NCI-H1417 treated with DMSO at 0.1 percent for 48 hours (cell line): Measurements from ENCODE around the gene RAI1.
"Not testable (repeated sequence)": the region's sequence is repeated elsewhere in the genome, so short reads cannot be mapped to it uniquely, and the experiment has no call there.

Experiments
- DNase-seq: peaks from one replicate; lab custom pipeline; 2025; lab: John Stamatoyannopoulos, UW

Gene RAI1, protein sequence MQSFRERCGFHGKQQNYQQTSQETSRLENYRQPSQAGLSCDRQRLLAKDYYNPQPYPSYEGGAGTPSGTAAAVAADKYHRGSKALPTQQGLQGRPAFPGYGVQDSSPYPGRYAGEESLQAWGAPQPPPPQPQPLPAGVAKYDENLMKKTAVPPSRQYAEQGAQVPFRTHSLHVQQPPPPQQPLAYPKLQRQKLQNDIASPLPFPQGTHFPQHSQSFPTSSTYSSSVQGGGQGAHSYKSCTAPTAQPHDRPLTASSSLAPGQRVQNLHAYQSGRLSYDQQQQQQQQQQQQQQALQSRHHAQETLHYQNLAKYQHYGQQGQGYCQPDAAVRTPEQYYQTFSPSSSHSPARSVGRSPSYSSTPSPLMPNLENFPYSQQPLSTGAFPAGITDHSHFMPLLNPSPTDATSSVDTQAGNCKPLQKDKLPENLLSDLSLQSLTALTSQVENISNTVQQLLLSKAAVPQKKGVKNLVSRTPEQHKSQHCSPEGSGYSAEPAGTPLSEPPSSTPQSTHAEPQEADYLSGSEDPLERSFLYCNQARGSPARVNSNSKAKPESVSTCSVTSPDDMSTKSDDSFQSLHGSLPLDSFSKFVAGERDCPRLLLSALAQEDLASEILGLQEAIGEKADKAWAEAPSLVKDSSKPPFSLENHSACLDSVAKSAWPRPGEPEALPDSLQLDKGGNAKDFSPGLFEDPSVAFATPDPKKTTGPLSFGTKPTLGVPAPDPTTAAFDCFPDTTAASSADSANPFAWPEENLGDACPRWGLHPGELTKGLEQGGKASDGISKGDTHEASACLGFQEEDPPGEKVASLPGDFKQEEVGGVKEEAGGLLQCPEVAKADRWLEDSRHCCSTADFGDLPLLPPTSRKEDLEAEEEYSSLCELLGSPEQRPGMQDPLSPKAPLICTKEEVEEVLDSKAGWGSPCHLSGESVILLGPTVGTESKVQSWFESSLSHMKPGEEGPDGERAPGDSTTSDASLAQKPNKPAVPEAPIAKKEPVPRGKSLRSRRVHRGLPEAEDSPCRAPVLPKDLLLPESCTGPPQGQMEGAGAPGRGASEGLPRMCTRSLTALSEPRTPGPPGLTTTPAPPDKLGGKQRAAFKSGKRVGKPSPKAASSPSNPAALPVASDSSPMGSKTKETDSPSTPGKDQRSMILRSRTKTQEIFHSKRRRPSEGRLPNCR (N-terminal part only)

GRCh38 chr17:17681187-17681743, at the start of gene RAI1:
Gene RAI1 (plus strand): TSS chr17:17681458. CDS start chr17:17792949, 111,491 bp downstream.
- DNase-seq, result no peak

GRCh38 chr17:17632690-17633089, 48.6 kb upstream of the RAI1 start:
- DNase-seq, result not testable (repeated sequence)

DNA sequence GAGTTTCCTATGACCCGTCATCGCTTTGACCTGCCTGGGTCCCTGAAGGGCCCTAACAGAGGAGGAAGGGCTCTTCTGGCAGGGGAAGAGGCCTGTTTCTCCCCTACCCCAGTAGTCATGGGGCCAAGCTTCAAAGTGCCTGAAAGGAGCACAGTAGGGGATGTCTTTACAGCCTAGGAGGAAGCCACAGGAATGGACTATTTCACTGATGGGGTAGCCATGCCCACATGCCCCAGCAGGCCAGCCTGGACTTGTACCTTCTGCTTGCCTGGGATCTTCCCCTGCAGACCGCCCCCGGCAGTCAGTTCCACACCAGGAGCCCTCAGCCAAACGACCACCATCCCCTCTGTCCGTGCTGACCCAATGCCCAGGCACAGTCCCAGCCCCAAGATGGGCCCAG, 47.9 kb upstream of the RAI1 start:
- DNase-seq, result no peak

GRCh38 chr17:17635126-17635525, 46.1 kb upstream of the RAI1 start:
- DNase-seq, result no peak

- not testable (repeated sequence) for DNase-seq
Observed at GRCh38 chr17:17635537-17636271, 45.6 kb upstream of the RAI1 start.

GRCh38 chr17:17636272-17636885, 44.9 kb upstream of the RAI1 start:
- no peak for DNase-seq

- no peak for DNase-seq
Observed at GRCh38 chr17:17638467-17638866, 42.8 kb upstream of the RAI1 start.

DNA sequence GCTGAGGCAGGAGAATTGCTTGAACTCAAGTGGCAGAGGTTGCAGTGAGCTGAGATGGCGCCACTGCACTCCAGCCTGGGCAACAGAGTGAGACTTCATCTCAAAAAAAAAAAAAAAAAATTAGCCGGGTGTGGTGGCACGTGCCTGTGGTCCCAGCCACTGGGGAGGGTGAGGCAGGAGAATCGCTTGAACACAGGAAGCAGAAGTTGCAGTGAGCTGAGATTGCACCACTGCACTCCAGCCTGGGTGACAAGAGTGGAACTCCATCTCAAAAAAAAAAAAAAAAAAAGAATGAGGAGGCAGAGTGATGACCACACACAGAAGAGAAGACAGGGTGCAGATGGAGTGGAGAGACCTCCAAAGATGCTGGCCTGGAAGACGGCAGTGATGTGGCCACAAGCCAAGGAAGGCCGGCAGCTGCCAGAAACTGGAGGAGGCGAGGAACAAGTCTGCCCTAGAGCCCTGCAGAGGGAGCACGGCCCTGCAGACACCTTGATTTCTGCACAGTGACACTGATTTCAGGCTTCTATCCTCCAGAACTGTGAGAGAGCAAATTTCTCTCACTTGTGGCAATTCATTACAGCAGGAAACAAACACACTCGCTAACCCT, 41.5 kb upstream of the RAI1 start:
- DNase-seq, result not testable (repeated sequence)

- peak; percentile 13 for DNase-seq
Observed at GRCh38 chr17:17641621-17642409, 39.4 kb upstream of the RAI1 start.

DNA sequence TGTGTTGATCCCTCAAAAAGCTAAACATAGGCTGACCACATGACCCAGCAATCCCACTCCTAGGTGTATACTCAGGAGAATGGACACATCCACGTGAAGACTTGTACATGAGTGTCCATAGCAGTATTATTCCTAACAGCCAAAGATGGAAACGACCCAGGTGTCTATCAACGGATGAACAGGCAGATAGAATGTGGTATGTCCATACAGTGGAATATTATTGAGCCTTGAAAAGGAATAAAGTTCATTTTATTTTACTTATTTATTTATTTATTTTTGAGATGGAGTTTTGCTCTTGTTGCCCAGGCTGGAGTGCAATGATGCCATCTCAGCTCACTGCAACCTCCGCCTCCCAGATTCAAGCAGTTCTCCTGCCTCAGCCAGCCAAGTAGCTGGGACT, 36.1 kb upstream of the RAI1 start:
- DNase-seq, result not testable (repeated sequence)

DNA sequence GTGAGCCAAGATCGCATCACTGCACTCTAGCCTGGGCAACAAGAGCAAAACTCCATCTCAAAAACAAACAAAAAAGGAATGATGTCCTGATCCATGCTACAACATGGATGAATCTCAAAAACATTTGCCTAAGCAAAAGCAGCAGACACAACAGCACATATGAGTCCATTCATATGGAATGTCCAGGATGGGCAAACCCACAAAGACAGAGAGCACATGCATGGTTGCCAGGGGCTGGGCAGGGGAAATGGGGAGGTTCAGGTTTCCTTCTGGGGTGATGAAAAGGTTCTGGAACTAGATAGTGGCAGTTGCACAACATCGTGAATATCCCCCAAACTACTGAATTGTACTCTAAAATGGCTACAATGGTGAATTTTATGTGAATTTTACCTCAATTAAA, 35.3 kb upstream of the RAI1 start:
- DNase-seq, result no peak

DNA sequence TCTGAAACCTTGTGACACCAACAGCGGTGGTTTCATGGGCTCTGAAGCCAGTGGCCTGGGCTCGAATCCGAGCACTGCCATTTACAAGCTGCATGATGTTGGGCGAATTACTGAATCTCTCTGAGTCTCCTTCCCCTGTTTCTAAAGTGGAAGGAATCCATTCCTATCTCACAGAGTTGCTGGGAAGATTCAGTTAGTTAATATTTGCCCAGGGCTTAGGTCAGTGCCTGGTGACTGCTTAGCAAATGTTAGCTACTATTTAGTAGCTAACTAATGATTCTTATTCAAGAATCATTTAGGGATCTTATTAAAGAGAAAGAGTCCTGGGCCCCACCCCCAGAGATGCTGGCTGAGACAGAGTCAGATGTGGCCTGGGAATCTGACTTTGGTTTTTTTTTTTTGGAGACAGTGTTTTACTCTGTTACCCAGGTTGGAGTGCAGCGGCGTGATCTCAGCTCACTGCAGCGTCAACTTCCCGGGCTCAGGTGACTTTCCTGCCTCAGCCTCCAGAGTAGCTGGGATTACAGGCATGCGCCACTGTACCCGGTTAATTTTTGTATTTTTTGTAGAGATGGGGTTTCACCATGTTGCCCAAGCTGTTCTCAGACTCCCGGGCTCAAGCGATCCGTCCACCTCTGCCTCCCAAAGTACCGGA, 33.6 kb upstream of the RAI1 start:
- no peak for DNase-seq

DNA sequence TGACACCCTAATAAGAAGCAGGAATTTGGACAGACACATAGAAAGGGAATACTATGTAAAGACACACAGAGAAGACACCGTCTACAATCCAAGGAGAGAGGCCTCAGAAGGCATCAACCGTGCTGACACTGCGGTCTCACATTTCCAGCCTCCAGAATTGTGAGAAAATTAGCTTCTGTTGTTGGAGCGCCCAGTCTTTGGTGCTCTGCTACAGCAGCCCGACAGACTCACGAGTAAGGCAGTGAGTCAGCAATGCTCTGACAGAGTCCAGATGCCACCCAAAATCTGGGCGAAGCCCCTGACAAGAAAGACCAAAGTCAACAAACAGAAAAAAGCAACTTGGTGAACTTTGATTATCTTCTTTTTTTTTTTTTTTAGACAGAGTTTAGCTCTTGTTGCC, 32.5 kb upstream of the RAI1 start:
- no peak for DNase-seq

DNA sequence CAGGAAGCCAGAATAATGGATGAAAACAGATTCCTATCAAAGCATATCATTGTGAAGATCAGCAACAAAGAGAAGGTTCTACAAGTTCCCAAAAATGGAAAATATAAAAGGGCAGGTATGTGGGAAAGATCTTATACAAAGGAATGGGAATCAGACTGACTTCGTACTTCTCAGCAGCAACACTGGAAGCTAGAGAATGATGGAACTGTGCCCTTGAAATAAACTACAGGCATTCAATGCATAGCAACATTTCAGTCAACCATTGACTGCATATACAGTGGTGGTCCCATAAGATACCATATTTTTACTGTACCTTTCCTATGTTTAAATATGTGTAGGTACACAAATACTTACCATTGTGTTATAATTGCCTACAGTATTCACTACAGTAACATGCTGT, 30.3 kb upstream of the RAI1 start:
- no peak for DNase-seq

DNA sequence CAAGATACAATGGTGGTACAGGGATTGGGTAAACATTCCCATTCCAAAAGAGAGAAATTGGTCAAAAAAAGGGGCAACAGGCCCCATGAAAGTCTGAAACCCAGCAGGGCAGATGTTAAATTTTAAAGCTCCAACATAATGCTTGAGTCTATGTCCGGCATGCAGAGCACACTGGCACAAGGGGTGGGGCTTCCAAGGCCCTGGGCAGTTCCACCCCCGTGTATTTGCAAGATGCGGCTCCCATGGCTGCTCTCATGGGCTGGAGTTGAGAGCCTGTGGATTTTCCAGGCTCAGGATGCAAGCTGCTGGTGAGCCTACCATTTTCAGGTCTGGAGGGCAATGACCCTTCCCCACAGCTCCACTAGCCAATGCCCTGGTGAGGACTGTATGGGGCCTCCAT, 27.9 kb upstream of the RAI1 start:
- DNase-seq, result no peak

DNA sequence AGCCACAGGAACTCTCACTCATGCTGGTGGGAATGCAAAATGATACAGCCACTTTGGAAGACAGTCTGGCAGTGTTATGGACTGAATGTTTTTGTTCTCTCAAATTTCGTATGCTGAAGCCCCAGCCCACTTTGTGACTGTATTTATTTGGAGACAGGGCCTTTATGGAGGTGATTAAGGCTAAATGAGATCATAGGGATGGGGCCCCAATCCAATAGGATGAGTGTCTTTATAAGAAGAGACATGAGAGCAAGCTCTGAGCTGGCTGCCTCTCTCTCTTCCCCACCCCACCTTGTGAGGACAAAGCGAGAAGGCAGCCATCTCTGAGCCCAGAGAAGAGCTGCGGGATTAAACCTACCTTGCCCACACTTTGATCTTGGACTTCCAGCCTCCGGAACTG, 21.9 kb upstream of the RAI1 start:
- no peak for DNase-seq

- DNase-seq, result no peak
Observed at GRCh38 chr17:17661134-17661533, 20.1 kb upstream of the RAI1 start.

DNA sequence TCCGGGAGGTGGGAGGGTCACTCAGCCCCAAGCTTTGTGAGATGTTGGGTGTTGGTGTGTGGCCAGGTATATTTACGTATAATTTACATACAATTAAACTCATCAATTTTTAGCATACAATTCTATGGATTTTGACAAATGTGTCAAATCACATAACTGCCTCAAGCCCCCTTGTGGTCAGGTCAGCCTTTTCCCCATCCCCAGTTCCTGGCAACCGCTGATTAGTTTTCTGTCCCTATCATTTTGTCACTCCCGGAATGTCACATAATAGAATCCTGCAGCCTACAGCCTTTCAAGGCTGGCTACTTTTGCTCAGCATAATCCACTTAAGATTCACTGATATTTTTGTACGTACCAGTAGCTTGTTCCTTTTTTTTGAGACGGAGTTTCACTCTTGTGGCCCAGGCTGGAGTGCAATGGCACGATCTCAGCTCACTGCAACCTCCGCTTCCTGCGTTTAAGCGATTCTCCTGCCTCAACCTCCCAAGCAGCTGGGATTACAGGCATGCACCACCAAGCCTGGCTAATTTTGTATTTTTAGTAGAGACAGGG, 19.3 kb upstream of the RAI1 start:
- DNase-seq, result no peak
